Kidney (tissue), 14 donors: Measurements from ENCODE around the gene RER1. TPM values are rescaled to one million over a fixed set of nuclear protein-coding genes. Genes with fewer than 3 reads are reported as not detected.

ENCODE experiments used
- DNase-seq, 5 donors: peaks; one replicate each; pipeline ENCODE4 v3.0.0-alpha.2; 2013 to 2020
- FAIRE-seq: peaks from 2 replicates; lab custom pipeline; 2012; peaks lifted over from hg19 to GRCh38; lab: Jason Lieb, UNC
- H3K27ac ChIP-seq, 2 donors: one replicate each; pipeline ENCODE4 v1.7.0; 2013; ENCODE audit warnings: low read depth in 2 of 2, low read length in 2 of 2, inconsistent platforms in 1 of 2
- H3K27me3 ChIP-seq: one replicate; pipeline ENCODE4 v1.7.1; 2013; ENCODE audit warnings: low read length, inconsistent platforms; ENCODE audit not compliant: control insufficient read depth, insufficient read depth
- H3K36me3 ChIP-seq, 3 donors: one replicate each; pipeline versions ENCODE4 v1.7.0 to v1.7.1; 2013; ENCODE audit warnings: low read length in 3 of 3, control low read depth in 1 of 3, inconsistent platforms in 1 of 3; ENCODE audit not compliant: insufficient read depth in 3 of 3, control insufficient read depth in 2 of 3
- H3K4me1 ChIP-seq, 3 donors: one replicate each; pipeline versions ENCODE4 v1.7.0 to v1.7.1; 2013; ENCODE audit warnings: low read length in 3 of 3, inconsistent platforms in 1 of 3, low read depth in 1 of 3; ENCODE audit not compliant: control insufficient read depth in 2 of 3, insufficient read depth in 2 of 3
- H3K4me3 ChIP-seq, 3 donors: one replicate each; pipeline versions ENCODE4 v1.7.0 to v1.8.1; 2013; ENCODE audit warnings: low read length in 3 of 3, control low read depth in 1 of 3, inconsistent platforms in 1 of 3
- H3K9ac ChIP-seq, 3 donors: one replicate each; pipeline versions ENCODE4 v1.7.0 to v1.7.1; 2013; ENCODE audit warnings: low read length in 3 of 3, control low read depth in 1 of 3, inconsistent platforms in 1 of 3
- H3K9me3 ChIP-seq, 3 donors: one replicate each; pipeline versions ENCODE4 v1.7.0 to v1.7.1; 2013; ENCODE audit warnings: low read length in 3 of 3, control low read depth in 1 of 3, inconsistent platforms in 1 of 3; ENCODE audit not compliant: control insufficient read depth in 2 of 3, insufficient read depth in 1 of 3
- intact Hi-C: fragments of 100-400 bp; cut with DNase I; formaldehyde crosslinking; loops from one replicate; pipeline ENCODE4 v1.11.1; 2022
- polyA plus RNA-seq: library from polyadenylated mRNA; stranded (reverse); fragments of 350-450 nt; fragmentation: Illumina TruSeq; extraction: RNeasy Lipid Tissue Mini Kit (QIAGEN cat#74804); gene quantifications from one replicate; pipeline ENCODE4 v1.2.3, GENCODE V29; 2014; ENCODE audit warnings: low read depth, low replicate concordance; ENCODE audit not compliant: insufficient read depth
- total RNA-seq: library from RNA; stranded (reverse); fragmentation: NEBNext Ultra II Directional; extraction: Animal tissue kit (Norgen Biotek cat#: 25700); gene quantifications from one replicate; pipeline ENCODE4 v1.2.1, GENCODE V29; 2021
- TF ChIP-seq, protein P1 (sequence below): IDR thresholded peaks from 3 replicates; pipeline ENCODE4 v1.5.1; 2012; ENCODE audit warnings: mild to moderate bottlenecking, moderate library complexity, borderline replicate concordance; ENCODE audit not compliant: insufficient read depth; ENCODE audit errors: extremely low read depth
- donor health status: control.
- donor health status: control.
- donor health status: control.
- donor health status: control.
- donor health status: control.
- donor health status: DM: yes; HTN: yes; CAD: no.
- donor health status: Normal renal cell carcinoma (clear cell type).

The RER1 gene
- total and polyA plus RNA-seq, 2 donors from 2014 or later = 158 to 162 TPM

DNA sequence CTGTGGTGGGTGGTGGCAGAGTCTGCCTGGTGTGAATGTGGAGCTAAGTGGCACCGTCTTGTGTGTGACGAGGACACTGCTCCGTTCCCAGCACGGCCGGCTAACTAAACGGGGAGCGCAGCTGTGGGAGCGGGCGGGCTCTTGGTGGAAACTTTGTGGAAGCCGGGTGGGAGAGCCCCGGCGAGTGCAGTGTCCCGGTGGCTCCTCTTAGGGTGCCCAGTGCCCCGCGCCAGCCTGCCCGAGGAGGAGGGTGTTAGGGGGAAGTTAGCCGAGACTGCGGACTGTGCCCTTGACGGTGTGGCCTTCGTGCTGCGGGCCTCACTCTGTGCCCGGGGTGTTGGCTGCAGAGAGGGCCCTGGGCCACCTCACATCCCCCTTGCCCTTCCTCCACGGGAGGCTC is 10.8 kb downstream of the RER1 start:
- no peak overlapping the region for H3K4me3 ChIP-seq
- TF ChIP-seq, protein P1, sequence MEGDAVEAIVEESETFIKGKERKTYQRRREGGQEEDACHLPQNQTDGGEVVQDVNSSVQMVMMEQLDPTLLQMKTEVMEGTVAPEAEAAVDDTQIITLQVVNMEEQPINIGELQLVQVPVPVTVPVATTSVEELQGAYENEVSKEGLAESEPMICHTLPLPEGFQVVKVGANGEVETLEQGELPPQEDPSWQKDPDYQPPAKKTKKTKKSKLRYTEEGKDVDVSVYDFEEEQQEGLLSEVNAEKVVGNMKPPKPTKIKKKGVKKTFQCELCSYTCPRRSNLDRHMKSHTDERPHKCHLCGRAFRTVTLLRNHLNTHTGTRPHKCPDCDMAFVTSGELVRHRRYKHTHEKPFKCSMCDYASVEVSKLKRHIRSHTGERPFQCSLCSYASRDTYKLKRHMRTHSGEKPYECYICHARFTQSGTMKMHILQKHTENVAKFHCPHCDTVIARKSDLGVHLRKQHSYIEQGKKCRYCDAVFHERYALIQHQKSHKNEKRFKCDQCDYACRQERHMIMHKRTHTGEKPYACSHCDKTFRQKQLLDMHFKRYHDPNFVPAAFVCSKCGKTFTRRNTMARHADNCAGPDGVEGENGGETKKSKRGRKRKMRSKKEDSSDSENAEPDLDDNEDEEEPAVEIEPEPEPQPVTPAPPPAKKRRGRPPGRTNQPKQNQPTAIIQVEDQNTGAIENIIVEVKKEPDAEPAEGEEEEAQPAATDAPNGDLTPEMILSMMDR = no peak
- intact Hi-C loops = no loop called here
- peaks cover 8 to 53% (median 31%) of the 10 kb centered on the region in 3 donors for H3K36me3 ChIP-seq
- DNase-seq (peak in 1 of 5 donors; percentile 71), FAIRE-seq (no peak)
- no peak overlapping the region for H3K27ac ChIP-seq
- H3K9ac ChIP-seq = no peak overlapping the region
- H3K9me3 ChIP-seq = no peaks in the 10 kb centered on the region
- H3K27me3 ChIP-seq = no peaks in the 10 kb centered on the region
- H3K4me1 ChIP-seq = peaks cover 0 to 9% (median 0%) of the 10 kb centered on the region in 3 donors

DNA sequence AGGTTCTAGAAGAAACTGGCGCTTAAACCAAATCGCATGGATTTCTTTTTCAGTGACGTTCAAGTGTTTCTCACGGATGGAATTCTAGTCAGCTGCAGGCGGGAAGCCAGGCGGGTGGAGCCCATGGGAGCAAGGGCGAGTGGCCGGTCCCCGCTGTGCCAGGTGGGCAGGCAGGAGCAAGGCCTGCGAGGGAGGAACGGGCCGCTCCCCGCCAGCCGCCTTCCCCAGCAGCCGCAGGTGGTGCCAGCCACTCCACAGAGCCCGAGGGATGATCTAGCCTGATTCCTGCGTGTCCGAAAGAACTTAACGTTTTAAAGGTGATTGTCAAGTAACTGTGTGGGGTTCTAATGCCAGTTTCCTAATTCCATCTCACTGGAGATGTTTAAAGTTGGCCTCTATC is 11.6 kb downstream of the RER1 start:
- no peak overlapping the region for H3K9ac ChIP-seq
- DNase-seq = peak in 1 of 5 donors; percentile 66
- no peaks in the 10 kb centered on the region for H3K27me3 ChIP-seq
- peaks cover 8 to 50% (median 28%) of the 10 kb centered on the region in 3 donors for H3K36me3 ChIP-seq
- TF ChIP-seq, protein P1 = no peak
- intact Hi-C loops = no loop called here
- no peak overlapping the region for H3K4me3 ChIP-seq
- FAIRE-seq = no peak
- H3K27ac ChIP-seq = no peak overlapping the region
- H3K9me3 ChIP-seq = no peaks in the 10 kb centered on the region
- H3K4me1 ChIP-seq = peaks cover 0 to 9% (median 0%) of the 10 kb centered on the region in 3 donors

DNA sequence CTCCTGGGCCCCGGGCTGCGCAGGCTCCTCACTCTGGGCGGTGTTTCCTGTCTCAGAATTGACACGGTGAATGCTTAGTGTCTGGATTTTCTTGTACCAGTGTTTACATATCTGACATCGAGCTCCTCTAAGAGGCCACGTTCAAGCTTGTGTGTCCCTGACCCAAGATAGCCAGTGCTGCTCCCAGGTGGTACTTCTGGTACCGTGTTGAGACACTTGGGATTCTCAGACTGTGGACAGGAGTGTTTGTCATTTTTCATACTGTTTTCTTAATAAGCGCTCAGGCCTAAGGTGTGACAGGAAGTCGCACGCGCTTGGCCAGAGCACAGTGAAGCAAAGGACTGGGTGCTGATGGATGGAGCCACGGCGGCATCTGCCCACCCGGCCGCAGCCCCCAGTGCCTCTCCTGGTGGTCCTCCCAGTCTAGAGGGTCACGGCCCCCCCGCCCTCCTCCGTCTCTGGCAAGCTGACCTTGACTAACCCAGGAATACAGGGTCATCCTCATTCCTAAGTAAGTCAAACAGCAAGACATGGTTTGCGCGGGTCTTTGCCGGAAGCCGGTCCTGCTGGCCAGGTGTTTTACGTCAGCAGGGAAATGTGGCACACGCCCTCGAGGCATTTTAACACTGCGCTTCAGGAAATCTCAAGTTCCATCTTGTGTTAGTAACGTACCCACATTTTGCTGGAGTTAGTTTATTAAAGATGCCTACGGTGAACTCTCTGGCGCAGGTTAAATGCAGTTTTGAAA is 12.7 kb downstream of the RER1 start:
- H3K27me3 ChIP-seq = no peaks in the 10 kb centered on the region
- DNase-seq (no peak), FAIRE-seq (no peak)
- no peaks in the 10 kb centered on the region for H3K9me3 ChIP-seq
- intact Hi-C loops = no loop called here
- H3K4me3 ChIP-seq = no peak overlapping the region
- H3K27ac ChIP-seq = peak overlapping the region; percentile 27 to 59
- no peak overlapping the region for H3K9ac ChIP-seq
- H3K36me3 ChIP-seq = peaks cover 6 to 42% (median 25%) of the 10 kb centered on the region in 3 donors
- H3K4me1 ChIP-seq = peaks cover 0 to 6% (median 0%) of the 10 kb centered on the region in 3 donors
- TF ChIP-seq, protein P1 = no peak
